ENCODE data around the gene EIF3D.
"Not testable (repeated sequence)": the region's sequence is repeated elsewhere in the genome, so short reads cannot be mapped to it uniquely, and the experiment has no call there.

EIF3D gene

GRCh38 chr22:36549033-36549432 lies 20.1 kb upstream of the EIF3D start:
- DNase-seq (ENCODE audit: low read depth in 2 of 2) = no peak

GRCh38 chr22:36548606-36549005 lies 19.6 kb upstream of the EIF3D start:
- DNase-seq (ENCODE audit: low read depth in 2 of 2) = no peak

- DNase-seq (ENCODE audit: low read depth in 2 of 2) = no peak
These were observed 18.0 kb upstream of the EIF3D start for GRCh38 chr22:36546932-36547331.

- no peak for DNase-seq (ENCODE audit: low read depth in 2 of 2)
These were observed 17.3 kb upstream of the EIF3D start for GRCh38 chr22:36546092-36546804.

GRCh38 chr22:36544107-36544620 lies 15.2 kb upstream of the EIF3D start:
- no peak for DNase-seq (ENCODE audit: low read depth in 2 of 2)

- DNase-seq (ENCODE audit: low read depth in 2 of 2) = no peak
These were observed 13.0 kb upstream of the EIF3D start for GRCh38 chr22:36541831-36542411.

GRCh38 chr22:36540867-36541642 lies 12.1 kb upstream of the EIF3D start:
- DNase-seq (ENCODE audit: low read depth in 2 of 2) = no peak

- no peak for DNase-seq (ENCODE audit: low read depth in 2 of 2)
These were observed 9.6 kb upstream of the EIF3D start for GRCh38 chr22:36538529-36538928.

GRCh38 chr22:36536717-36537116 lies 7.8 kb upstream of the EIF3D start:
- DNase-seq (ENCODE audit: low read depth in 2 of 2) = no peak

- DNase-seq (ENCODE audit: low read depth in 2 of 2) = not testable (repeated sequence)
These were observed 4.4 kb upstream of the EIF3D start for GRCh38 chr22:36533320-36533719.

- DNase-seq (ENCODE audit: low read depth in 2 of 2) = no peak
These were observed 3.5 kb upstream of the EIF3D start for GRCh38 chr22:36532466-36532865.

- DNase-seq (ENCODE audit: low read depth in 2 of 2) = no peak
These were observed 625 bp downstream of the EIF3D start for GRCh38 chr22:36528341-36528740.

GRCh38 chr22:36522662-36523061 lies 6.3 kb downstream of the EIF3D start:
- DNase-seq (ENCODE audit: low read depth in 2 of 2) = no peak

GRCh38 chr22:36520423-36520822 lies 8.5 kb downstream of the EIF3D start:
- DNase-seq (ENCODE audit: low read depth in 2 of 2) = no peak

- DNase-seq (ENCODE audit: low read depth in 2 of 2) = not testable (repeated sequence)
These were observed 9.1 kb downstream of the EIF3D start for GRCh38 chr22:36519906-36520305.

GRCh38 chr22:36514766-36515165 lies 14.2 kb downstream of the EIF3D start:
- no peak for DNase-seq (ENCODE audit: low read depth in 2 of 2)

- DNase-seq (ENCODE audit: low read depth in 2 of 2) = no peak
These were observed 16.0 kb downstream of the EIF3D start for GRCh38 chr22:36512991-36513390.

- DNase-seq (ENCODE audit: low read depth in 2 of 2) = no peak
These were observed 16.6 kb downstream of the EIF3D start for GRCh38 chr22:36512333-36512732.

- DNase-seq (ENCODE audit: low read depth in 2 of 2) = no peak
These were observed 17.7 kb downstream of the EIF3D start for GRCh38 chr22:36510966-36511881.

- DNase-seq (ENCODE audit: low read depth in 2 of 2) = no peak
These were observed 18.6 kb downstream of the EIF3D start for GRCh38 chr22:36510384-36510783.

GRCh38 chr22:36507518-36508010 lies 21.4 kb downstream of the EIF3D start:
- DNase-seq (ENCODE audit: low read depth in 2 of 2) = no peak
